Activated T-cell treated with anti-CD3 and anti-CD28 coated beads, Interleukin-2, amount 50 U/mL, for 72 hours (primary cell): ENCODE data around the gene PIAS4. TPM values are rescaled to one million over a fixed set of nuclear protein-coding genes. Genes with fewer than 3 reads are reported as not detected.
"Not testable (repeated sequence)": the region's sequence is repeated elsewhere in the genome, so short reads cannot be mapped to it uniquely, and the experiment has no call there.

Experiments
- ATAC-seq, 2 donors: fragments of 150-1000 bp; cut with Tn5 transposase; replicated peaks in 1 of 2; 2 replicates each; pipeline ENCODE4 v1.10.0; 2021; ENCODE audit warnings: moderate library complexity in 2 of 2, mild to moderate bottlenecking in 1 of 2
- DNase-seq, 2 donors: peaks; one replicate each; pipeline ENCODE4 v3.0.0; 2021 to 2022; ENCODE audit warnings: mixed read lengths in 1 of 2
- H3K27ac Mint-ChIP-seq: one replicate; pipeline ENCODE4 v1.8.0; 2022; ENCODE audit warnings: mild to moderate bottlenecking, moderate library complexity, mixed read lengths
- H3K27me3 Mint-ChIP-seq: one replicate; pipeline ENCODE4 v1.8.0; 2022; ENCODE audit warnings: low read depth, mixed read lengths
- H3K36me3 Mint-ChIP-seq, 2 donors: one replicate each; pipeline ENCODE4 v1.8.0; 2022; ENCODE audit warnings: mixed read lengths in 2 of 2, mild to moderate bottlenecking in 1 of 2; ENCODE audit not compliant: insufficient read depth in 2 of 2
- H3K4me1 Mint-ChIP-seq: one replicate; pipeline ENCODE4 v1.8.0; 2022; ENCODE audit warnings: low read depth, mixed read lengths
- H3K4me3 Mint-ChIP-seq, 2 donors: one replicate each; pipeline ENCODE4 v1.8.0; 2022; ENCODE audit warnings: mild to moderate bottlenecking in 2 of 2, mixed read lengths in 2 of 2, moderate library complexity in 2 of 2
- H3K9me3 Mint-ChIP-seq, 2 donors: one replicate each; pipeline ENCODE4 v1.8.0; 2022; ENCODE audit warnings: mixed read lengths in 2 of 2
- total RNA-seq, 2 donors: library from RNA; stranded (reverse); gene quantifications; one replicate each; pipeline ENCODE4 v1.2.3, GENCODE V29; 2022

Gene PIAS4, protein sequence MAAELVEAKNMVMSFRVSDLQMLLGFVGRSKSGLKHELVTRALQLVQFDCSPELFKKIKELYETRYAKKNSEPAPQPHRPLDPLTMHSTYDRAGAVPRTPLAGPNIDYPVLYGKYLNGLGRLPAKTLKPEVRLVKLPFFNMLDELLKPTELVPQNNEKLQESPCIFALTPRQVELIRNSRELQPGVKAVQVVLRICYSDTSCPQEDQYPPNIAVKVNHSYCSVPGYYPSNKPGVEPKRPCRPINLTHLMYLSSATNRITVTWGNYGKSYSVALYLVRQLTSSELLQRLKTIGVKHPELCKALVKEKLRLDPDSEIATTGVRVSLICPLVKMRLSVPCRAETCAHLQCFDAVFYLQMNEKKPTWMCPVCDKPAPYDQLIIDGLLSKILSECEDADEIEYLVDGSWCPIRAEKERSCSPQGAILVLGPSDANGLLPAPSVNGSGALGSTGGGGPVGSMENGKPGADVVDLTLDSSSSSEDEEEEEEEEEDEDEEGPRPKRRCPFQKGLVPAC
- total RNA-seq = 10 to 100 TPM; 33.4 TPM

DNA sequence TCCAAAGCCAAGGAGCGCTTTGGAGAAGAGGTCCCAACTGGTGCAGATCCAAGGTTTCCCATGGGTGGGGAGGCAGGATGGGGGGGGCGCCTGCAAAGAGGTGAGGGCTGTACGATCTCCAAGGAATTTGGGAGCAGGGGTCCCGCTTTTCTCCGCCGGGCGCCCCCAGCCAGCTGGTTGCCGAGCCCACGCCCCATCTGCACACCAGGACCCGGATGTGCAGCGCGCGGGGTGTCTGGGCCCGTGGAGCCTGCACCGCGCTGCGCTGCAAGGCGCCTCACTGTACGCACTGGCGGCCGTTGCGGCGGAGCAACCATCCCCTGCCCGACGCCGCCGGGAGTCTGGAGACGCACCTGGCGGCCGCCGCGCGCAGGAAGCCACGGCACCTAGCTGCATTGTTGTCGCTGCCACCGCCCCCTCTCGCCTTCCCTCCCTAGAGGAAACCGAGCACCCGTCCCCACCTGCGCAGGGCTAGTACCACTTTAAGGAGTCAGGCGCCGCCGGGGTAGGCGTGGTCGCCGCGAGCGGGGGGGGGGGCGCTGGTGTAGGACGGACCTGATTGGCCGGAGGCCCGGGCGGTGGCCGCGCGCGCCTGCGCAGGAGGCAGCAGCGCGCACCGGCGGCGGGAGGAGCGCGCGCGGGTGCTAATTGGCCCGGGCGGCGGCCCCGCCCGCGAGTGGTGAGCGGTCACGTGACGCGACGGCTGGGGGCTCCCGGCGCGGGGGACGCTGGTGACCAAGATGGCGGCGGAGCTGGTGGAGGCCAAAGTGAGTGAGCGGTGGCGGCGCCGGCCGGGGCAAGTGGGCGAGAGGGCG is at the start of gene PIAS4:
PIAS4 (plus strand) TSS at position 716 of the 815 bp plus-strand sequence; CDS start at position 741, 25 bp downstream.
- Mint-ChIP-seq H3K9me3 (no peaks in the 10 kb centered on the region), H3K27ac (peak within 1 kb of the TSS; percentile 72), H3K4me1 (peaks cover 29% of the 10 kb centered on the region), H3K27me3 (no peaks in the 10 kb centered on the region), H3K4me3 (peak within 1 kb of the TSS; percentile 88 to 91), H3K36me3 (peaks cover 0 to 1% of the 10 kb centered on the region in 2 donors)
- DNase-seq (peak; percentile 96 to 97), ATAC-seq (peak; percentile 95 to 96)

DNA sequence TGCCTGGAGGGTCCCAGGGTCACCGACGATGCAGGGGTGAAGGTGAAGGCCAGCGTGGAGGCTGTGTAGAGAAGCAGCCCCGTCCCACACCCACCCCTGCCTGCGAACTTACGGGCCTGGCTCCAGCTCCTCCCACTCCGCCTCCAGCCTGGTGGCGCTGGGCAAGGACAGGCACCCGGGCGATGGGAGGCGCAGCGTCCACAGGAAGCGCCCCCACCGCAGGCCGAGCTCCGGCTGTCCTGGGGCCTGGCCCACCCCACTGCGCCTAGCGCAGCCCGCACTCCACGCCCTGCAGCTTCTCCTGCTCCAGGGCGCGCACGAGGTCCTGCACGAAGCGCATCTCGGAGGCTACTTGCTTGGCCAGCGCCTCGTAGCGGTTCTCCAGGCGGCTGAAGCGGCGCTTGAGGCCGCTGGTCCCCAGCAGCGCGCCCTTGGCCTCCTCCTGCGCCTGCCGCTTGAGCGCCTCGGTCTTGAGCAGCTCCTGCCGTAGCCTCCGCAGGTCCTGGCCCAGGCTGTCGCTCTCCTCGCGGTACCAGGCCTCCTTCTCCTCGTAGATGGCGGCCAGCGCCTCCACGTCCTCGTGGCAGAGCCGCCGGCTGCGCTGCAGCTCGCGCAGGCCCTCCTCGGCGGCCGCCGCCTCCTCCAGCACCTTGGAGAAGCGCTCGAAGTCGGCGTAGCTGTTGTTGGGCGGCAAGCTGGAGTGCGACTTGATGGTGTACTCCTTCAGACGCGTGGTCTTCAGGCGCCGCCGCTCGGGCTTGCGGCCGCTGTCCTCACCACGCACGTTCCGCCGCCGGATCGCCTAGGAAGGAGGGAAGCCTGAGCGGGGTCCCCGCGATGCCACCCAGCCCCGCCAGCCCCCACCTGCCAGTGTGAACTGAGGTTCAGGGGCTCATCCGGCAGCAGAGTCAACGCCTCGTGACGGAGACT is 48.4 kb upstream of the PIAS4 start:
- H3K27ac Mint-ChIP-seq = no peak overlapping the region
- no peak for ATAC-seq
- H3K4me3 Mint-ChIP-seq = no peak overlapping the region
- H3K9me3 Mint-ChIP-seq = no peaks in the 10 kb centered on the region
- peaks cover 0 to 3% of the 10 kb centered on the region in 2 donors for H3K36me3 Mint-ChIP-seq
- H3K4me1 Mint-ChIP-seq = no peaks in the 10 kb centered on the region
- no peaks in the 10 kb centered on the region for H3K27me3 Mint-ChIP-seq
- no peak for DNase-seq

DNA sequence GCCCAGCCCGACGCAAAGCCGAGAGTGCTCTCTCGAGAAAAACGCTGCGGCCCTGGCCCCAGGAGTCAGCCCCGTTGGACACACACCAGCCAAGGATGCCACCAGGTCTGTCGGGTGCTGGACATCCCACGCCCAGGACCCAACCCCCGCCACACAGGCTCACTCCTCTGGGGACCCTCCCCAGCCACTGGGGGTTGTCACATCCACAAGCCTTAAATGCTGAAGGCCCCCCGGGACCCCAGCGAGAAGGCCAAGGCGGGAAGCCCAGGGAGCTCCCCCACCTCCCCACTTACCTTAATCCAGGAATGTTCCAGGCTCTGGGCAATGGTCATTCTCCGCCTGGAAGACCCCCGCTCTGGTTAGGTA is 47.8 kb upstream of the PIAS4 start:
- Mint-ChIP-seq H3K27ac (no peak overlapping the region), H3K27me3 (no peaks in the 10 kb centered on the region), H3K4me3 (no peak overlapping the region), H3K36me3 (peaks cover 0 to 5% of the 10 kb centered on the region in 2 donors), H3K9me3 (no peaks in the 10 kb centered on the region), H3K4me1 (no peaks in the 10 kb centered on the region)
- ATAC-seq (no peak), DNase-seq (no peak)

DNA sequence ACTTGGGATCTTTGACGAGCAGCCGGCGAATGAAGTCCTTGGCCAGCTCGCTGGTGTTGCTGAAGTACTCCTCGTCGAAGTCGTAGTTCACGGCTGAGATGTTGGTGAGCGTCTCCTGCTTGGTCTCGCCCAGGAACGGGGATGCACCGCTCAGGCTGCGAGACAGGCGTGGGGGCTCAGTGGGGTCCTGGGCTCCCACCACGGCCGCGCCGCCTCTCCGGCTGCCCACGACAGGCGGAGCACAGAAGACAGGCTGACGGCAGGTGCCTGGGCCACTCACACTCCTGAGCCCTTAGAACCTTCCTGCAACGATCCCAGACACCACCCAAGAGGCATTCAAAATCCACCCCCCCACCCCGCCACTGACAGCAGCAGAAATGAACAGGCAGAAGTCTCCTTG is 46.5 kb upstream of the PIAS4 start:
- Mint-ChIP-seq H3K27me3 (no peaks in the 10 kb centered on the region), H3K4me3 (no peak overlapping the region), H3K27ac (no peak overlapping the region), H3K4me1 (no peaks in the 10 kb centered on the region), H3K9me3 (no peaks in the 10 kb centered on the region), H3K36me3 (peaks cover 0 to 5% of the 10 kb centered on the region in 2 donors)
- ATAC-seq = no peak
- no peak for DNase-seq

DNA sequence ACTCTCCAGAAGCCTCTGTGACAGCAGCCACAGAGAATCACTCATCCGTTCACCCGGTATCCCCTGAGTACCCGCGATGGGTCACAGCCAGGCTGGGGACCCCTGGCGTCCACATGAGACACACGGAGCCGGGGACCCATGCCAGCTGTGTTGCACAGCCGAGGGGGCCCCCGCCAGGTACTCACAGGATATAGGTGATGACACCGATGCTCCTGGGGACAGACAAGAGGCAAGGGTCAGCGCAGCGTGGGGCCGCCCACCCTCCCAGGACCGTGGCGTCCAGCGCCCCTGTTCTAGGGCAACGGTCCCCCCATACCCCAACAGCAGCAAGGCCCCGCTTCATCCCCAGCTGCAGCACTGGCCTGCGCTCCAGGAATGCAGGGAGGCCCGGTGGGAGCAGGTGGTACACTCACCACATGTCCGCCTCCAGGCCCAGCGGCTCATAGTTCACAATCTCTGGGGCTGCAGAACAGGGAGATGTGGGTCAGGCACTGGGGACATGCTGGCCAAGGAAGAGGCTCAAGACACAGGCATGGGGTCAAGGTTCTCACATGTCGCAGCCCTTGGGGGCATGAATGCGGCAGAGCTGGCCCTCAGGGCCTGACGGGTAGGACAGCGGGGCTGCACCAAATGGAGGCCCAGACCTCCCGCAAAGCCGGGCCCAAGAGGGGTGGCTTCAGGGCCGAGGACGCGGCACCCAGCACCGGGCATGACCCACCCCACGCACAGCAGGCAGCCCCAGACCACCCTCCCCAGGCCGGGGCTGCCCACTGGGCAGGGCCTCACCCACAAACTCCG is 43.9 kb upstream of the PIAS4 start:
- Mint-ChIP-seq H3K27ac (no peak overlapping the region), H3K4me3 (no peak overlapping the region), H3K4me1 (peaks cover 5% of the 10 kb centered on the region), H3K9me3 (no peaks in the 10 kb centered on the region), H3K27me3 (no peaks in the 10 kb centered on the region), H3K36me3 (peaks cover 0 to 5% of the 10 kb centered on the region in 2 donors)
- no peak for ATAC-seq
- no peak for DNase-seq

DNA sequence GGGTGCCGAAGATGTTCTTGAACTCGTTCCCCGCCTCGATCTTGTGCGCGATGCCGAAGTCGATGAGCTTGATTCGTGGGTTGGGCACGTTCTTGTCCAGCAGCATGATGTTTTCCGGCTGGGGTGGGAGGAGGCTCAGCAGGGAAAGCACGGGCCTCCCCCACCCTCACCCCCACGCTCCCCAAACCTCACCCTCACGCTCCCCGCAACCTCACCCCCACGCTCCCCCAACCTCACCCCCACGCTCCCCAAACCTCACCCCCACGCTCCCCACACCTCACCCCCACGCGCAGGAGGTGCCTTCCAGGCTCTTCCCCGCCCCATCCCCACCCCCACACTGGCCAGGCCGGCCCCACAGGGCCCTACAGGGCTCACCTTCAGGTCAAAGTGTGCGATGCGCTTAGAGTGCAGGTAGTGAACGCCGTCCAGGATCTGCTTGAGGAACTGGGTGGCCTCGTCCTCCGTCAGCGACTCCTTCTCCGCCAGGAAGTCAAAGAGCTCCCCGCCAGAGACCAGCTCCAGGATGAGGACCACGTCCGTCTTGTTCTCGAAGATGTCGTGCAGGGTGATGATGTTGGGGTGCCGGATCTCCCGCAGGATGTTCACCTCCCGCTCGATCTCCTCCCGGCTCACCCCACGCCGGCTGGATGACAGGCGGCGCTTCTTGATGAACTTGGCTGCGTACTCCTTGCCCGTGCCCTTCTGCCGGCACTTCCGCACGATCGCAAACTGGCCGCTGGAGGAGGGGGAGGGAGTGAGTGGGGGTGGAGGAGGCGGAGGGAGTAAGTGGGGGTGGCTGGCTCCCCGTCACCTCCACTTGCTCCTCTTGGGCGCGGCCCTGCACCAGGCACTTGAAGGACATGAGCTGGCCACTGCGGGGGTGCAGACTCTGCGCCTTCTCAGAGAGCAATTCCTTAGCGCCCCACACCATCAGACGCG is 43.0 kb upstream of the PIAS4 start:
- Mint-ChIP-seq H3K4me3 (no peak overlapping the region), H3K27ac (no peak overlapping the region), H3K27me3 (no peaks in the 10 kb centered on the region), H3K36me3 (peaks cover 0 to 5% of the 10 kb centered on the region in 2 donors), H3K4me1 (peaks cover 14% of the 10 kb centered on the region), H3K9me3 (no peaks in the 10 kb centered on the region)
- no peak for DNase-seq
- ATAC-seq = no peak

DNA sequence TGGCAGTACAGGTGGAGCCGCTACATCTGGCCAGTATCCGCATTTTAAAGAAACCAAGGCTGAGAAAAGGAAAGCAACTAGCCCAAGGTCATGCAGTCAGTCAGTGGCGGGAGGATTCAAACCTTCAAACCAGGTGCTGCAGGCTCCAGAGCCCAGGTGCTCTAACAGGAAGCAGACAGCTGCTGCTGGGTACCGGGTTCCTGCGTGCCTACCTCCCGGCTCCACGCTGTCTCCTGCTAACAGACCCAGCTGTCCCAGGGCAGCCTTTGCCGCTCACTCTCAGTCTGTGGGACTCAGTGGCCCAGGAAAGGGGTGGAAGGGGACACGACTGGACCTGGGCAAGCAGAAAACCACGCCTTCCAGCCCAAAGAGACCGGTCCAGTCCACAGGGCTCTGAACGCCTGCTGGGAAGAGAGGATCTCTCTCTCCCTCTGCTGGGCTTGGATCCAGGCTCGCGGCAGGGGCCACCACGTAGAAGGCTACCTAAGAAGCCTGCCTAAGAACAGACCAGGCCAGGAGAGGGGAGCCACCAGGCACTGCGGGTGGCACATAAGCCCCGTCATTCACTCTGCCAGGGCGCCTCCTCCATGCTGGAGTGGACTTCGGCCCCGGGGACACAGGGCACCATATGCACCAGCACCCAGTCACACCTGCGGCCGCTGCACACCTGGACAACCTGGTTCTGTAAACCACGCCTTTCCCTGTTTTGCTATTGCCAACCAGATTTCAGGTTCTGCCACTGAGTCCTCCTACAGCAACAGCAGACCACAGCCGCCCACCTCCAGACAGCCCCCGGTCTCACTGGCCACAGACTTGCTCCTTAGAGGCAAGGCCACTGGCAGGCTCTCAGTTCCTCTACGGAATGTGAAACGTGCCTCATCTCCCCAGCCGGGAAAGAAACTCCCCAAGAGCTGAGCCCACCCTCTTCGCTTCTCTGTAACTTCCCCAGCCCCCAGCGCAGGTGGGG is 41.2 kb upstream of the PIAS4 start:
- ATAC-seq (no peak), DNase-seq (no peak)
- Mint-ChIP-seq H3K27ac (no peak overlapping the region), H3K36me3 (peaks cover 2 to 7% of the 10 kb centered on the region in 2 donors), H3K9me3 (no peaks in the 10 kb centered on the region), H3K27me3 (no peaks in the 10 kb centered on the region), H3K4me3 (no peak overlapping the region), H3K4me1 (peaks cover 25% of the 10 kb centered on the region)

DNA sequence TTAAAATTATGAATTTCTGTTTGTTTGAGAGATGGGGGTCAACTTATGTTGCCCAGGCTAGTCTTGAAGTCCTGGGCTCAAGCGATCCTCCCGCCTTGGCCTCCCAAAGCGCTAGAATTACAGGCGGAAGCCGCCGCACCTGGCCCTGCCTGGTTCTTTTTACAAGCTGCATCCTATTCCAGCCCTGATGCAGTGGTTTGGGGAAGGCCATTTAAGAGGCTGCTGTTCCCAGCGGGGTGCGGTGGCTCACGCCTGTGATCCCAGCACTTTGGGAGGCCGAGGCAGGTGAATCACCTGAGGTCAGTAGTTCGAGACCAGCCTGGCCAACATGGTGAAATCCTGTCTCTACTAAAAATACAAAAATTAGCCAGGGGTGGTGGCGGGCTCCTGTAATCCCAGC is 39.6 kb upstream of the PIAS4 start:
- ATAC-seq, H3K27me3 Mint-ChIP-seq, DNase-seq, H3K9me3 Mint-ChIP-seq, H3K36me3 Mint-ChIP-seq, H3K4me3 Mint-ChIP-seq: not testable (repeated sequence)
- H3K27ac Mint-ChIP-seq = peak overlapping the region; percentile 60
- H3K4me1 Mint-ChIP-seq = peaks cover 25% of the 10 kb centered on the region

DNA sequence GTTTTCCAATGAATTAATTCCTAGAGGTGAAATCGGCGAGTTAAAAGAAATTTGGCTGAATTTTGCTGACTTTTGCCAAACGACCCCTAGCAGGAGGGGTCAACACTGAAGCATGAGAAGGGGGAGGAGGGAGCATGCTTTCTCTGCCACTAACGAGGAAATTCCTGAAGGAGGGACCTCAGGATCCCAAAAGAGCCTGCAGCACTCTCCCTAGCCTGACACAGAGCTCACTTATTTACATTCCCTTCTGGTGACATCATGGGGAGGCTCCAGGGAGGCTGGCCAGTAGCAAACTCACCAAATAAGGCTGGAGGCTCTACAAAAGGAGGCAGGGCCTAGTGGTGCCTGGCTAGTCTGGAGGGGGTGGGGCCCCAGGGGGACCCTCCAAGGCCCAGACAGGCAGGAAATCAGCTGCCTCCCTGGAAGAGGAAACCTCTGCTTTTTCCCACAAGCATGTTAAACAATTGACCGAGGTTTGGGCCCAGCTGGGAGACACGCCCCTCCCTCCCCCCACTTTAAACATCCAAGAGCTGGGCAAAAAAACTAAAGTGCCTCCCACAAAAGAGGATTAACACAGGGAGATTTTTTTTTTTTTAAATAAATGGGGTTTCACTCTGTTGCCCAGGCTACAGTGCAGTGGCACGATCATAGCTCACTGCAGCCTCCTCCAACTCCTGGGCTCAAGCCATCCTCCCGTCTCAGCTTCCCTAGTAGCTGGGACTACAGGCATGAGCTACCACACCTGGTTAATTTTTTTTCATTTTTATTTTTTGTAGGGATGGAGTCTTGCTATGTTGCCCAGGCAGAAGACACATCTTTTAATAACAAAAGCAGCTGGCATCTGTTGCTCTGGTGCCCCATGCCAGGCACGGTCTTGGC is 38.7 kb upstream of the PIAS4 start:
- no peaks in the 10 kb centered on the region for H3K9me3 Mint-ChIP-seq
- H3K36me3 Mint-ChIP-seq = peaks cover 2 to 7% of the 10 kb centered on the region in 2 donors
- no peaks in the 10 kb centered on the region for H3K27me3 Mint-ChIP-seq
- peak overlapping the region in 1 of 2 donors; percentile 31 for H3K4me3 Mint-ChIP-seq
- DNase-seq = no peak
- peaks cover 25% of the 10 kb centered on the region for H3K4me1 Mint-ChIP-seq
- peak overlapping the region; percentile 60 for H3K27ac Mint-ChIP-seq
- ATAC-seq = no peak
